HG02970 (cell line): ENCODE results near the gene LYPD6B.
"Not testable (repeated sequence)": the region's sequence is repeated elsewhere in the genome, so short reads cannot be mapped to it uniquely, and the experiment has no call there.

Experiments used
- ATAC-seq: cut with Tn5 transposase; IDR thresholded peaks from one replicate; pipeline ENCODE4 v1.9.1; 2021; ENCODE audit warnings: mild to moderate bottlenecking, moderate library complexity, moderate number of reproducible peaks; ENCODE audit not compliant: unreplicated experiment, low FRiP score

LYPD6B gene

DNA sequence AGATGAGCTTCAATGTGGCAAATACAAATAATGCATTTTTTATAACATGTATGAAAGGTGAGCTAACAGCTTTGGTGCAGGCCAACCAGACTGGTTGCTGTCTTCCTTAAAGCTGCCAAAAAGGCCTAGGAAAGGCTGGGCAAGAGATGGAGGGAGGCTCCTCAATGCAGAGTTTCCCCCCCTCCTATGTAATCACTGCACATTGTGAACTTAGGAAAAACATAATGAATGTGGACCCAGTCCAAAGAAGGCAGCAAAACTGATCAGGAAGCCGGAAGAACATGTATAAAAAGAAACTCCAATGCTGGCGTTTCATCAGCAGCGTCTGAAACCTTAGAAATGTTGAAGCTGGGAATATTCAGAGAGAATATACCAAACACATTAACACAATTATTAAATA lies 207.7 kb downstream of the LYPD6B start:
- ATAC-seq, result no peak

DNA sequence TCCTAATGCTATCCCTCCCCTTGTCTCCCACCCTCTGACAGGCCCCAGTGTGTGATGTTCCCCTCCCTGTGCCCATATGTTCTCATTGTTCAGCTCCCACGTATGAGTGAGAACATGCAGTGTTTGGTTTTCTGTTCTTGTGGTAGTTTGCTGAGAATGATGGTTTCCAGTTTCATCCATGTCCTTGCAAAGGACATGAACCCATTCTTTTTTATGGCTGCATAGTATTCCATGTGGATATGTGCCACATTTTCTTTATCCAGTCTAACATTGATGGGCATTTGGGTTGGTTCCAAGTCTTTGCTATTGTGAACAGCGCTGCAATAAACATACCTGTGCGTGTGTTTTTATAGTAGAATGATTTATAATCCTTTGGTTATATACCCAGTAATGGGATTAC lies 212.9 kb downstream of the LYPD6B start:
- not testable (repeated sequence) for ATAC-seq

DNA sequence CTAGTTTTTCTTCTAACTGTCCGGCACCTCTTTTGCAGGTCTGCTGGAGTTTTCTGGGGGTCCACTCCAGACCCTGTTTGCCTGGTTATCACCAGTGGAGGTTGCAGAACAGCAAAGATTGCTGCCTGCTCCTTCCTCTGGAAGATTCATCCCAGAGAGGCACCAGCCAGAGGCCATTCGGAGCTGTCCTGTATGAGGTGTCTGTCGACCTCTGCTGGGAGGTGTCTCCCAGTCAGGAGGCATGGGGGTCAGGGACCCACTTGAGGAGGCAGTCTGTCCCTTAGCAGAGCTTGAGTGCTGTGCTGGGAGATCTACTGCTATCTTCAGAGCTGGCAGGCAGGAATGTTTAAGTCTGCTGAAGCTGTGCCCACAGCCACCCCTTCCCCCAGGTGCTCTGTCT lies 218.4 kb downstream of the LYPD6B start:
- not testable (repeated sequence) for ATAC-seq

DNA sequence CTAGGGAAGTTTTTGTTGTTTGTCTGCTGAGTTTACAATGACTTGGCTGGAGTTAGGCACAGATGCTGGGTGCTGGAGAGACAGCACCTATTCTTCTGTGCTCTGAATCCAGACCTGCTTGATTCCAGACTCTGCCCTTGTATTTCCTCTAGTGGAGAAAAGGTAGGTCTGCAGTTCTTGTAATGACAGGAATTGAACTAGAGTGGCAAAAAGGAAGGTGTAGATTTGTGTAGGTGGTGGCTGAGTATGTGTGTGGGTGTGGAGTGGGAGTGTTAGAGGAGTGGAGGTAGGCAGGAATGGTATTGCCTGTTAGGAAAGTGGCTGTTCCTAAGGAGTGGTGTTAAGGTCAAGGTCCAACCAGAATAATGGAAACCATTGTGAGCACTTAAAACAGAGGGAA lies 220.0 kb downstream of the LYPD6B start:
- ATAC-seq, result no peak

DNA sequence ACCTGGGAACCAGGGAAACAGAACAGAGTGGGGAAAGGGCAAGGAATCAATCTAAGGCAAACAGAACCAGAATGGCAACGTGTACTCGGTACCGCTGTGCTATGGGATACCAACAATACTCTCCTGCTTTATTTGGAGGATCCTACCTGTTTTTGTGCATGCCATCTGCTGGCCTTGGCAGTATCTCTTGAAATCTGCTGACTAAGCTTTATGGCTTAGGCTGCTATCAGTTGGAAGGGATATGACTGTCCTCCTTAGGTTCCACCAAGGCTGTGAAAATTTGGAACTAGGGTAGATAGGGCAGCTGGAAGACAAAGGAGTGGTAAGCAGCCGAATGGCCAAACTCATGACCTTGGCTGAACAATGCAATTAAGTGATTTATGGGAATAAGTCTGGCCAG lies 220.6 kb downstream of the LYPD6B start:
- no peak for ATAC-seq

DNA sequence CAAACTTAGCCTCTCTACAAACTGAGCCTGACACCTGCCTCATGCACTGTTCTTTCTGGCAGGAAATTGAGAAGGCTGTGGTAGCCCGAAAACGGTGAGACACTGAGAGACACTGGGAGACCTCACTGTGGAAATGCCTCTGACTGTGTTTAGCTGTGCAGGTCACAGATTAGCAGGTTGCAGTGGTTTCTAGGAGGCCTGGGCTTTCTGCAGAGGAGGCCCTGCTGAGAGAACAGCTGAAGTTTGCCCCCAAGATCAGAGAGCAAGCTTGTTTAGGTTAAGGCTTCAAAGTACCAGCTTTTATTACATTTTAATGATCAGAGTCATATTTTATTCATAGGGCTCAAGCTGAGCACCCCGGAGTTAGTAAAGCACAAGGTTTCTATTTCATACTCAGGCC lies 223.2 kb downstream of the LYPD6B start:
- no peak for ATAC-seq
